ENCODE data around the gene MBD5.

The MBD5 gene

GRCh38 chr2:148023861-148024260, 3.0 kb downstream of the MBD5 start:
- H3K4me3 ChIP-seq (ENCODE audit: low read length), result no peak overlapping the region
- H3K36me3 ChIP-seq (ENCODE audit: insufficient read depth, low read length), result 0 out of 2 replicates have a peak, but pooled peaks cover 3% of the 10 kb centered on the region
- H3K9me3 ChIP-seq (ENCODE audit: insufficient read depth, low read depth, low read length), result no peaks in the 10 kb centered on the region
- no peak overlapping the region for H3K9ac ChIP-seq (ENCODE audit: low read depth, low read length)
- peaks cover 17% of the 10 kb centered on the region for H3K4me1 ChIP-seq (ENCODE audit: insufficient read depth, low read length)
- no peak overlapping the region for H3K27ac ChIP-seq (ENCODE audit: low read depth, low read length)
- H3K27me3 ChIP-seq (ENCODE audit: insufficient read depth, low read length), result no peaks in the 10 kb centered on the region

- Histone ChIP-seq H3K4me1 (ENCODE audit: insufficient read depth, low read length) (peaks cover 15% of the 10 kb centered on the region), H3K36me3 (ENCODE audit: insufficient read depth, low read length) (0 out of 2 replicates have a peak, but pooled peaks cover 3% of the 10 kb centered on the region), H3K27me3 (ENCODE audit: insufficient read depth, low read length) (no peaks in the 10 kb centered on the region), H3K4me3 (ENCODE audit: low read length) (no peak overlapping the region), H3K27ac (ENCODE audit: low read depth, low read length) (no peak overlapping the region), H3K9me3 (ENCODE audit: insufficient read depth, low read depth, low read length) (no peaks in the 10 kb centered on the region), H3K9ac (ENCODE audit: low read depth, low read length) (no peak overlapping the region)
- WGBS, result 96% methylated on average over 2 of the region's 2 CpGs
Measured at GRCh38 chr2:148026573-148026972, 5.7 kb downstream of the MBD5 start.

GRCh38 chr2:148027822-148028221, 6.9 kb downstream of the MBD5 start:
- Histone ChIP-seq H3K36me3 (ENCODE audit: insufficient read depth, low read length) (0 out of 2 replicates have a peak, but pooled peaks cover 3% of the 10 kb centered on the region), H3K27ac (ENCODE audit: low read depth, low read length) (no peak overlapping the region), H3K4me1 (ENCODE audit: insufficient read depth, low read length) (peaks cover 6% of the 10 kb centered on the region), H3K27me3 (ENCODE audit: insufficient read depth, low read length) (no peaks in the 10 kb centered on the region), H3K9ac (ENCODE audit: low read depth, low read length) (no peak overlapping the region), H3K9me3 (ENCODE audit: insufficient read depth, low read depth, low read length) (no peaks in the 10 kb centered on the region), H3K4me3 (ENCODE audit: low read length) (no peak overlapping the region)
- no CpG with 5 or more reads among the region's 1 CpG for WGBS

- no peak overlapping the region for H3K27ac ChIP-seq (ENCODE audit: low read depth, low read length)
- no peak overlapping the region for H3K4me3 ChIP-seq (ENCODE audit: low read length)
- no peaks in the 10 kb centered on the region for H3K9me3 ChIP-seq (ENCODE audit: insufficient read depth, low read depth, low read length)
- no CpG with 5 or more reads among the region's 1 CpG for WGBS
- H3K9ac ChIP-seq (ENCODE audit: low read depth, low read length), result no peak overlapping the region
- no peaks in the 10 kb centered on the region for H3K27me3 ChIP-seq (ENCODE audit: insufficient read depth, low read length)
- H3K36me3 ChIP-seq (ENCODE audit: insufficient read depth, low read length), result 0 out of 2 replicates have a peak, but pooled peaks cover 3% of the 10 kb centered on the region
- no peaks in the 10 kb centered on the region for H3K4me1 ChIP-seq (ENCODE audit: insufficient read depth, low read length)
Measured at GRCh38 chr2:148028781-148029180, 7.9 kb downstream of the MBD5 start.

GRCh38 chr2:148031152-148031551, 10.3 kb downstream of the MBD5 start:
- no peaks in the 10 kb centered on the region for H3K4me1 ChIP-seq (ENCODE audit: insufficient read depth, low read length)
- no peaks in the 10 kb centered on the region for H3K27me3 ChIP-seq (ENCODE audit: insufficient read depth, low read length)
- H3K27ac ChIP-seq (ENCODE audit: low read depth, low read length), result no peak overlapping the region
- H3K9ac ChIP-seq (ENCODE audit: low read depth, low read length), result no peak overlapping the region
- H3K9me3 ChIP-seq (ENCODE audit: insufficient read depth, low read depth, low read length), result no peaks in the 10 kb centered on the region
- H3K4me3 ChIP-seq (ENCODE audit: low read length), result no peak overlapping the region
- no peaks in the 10 kb centered on the region for H3K36me3 ChIP-seq (ENCODE audit: insufficient read depth, low read length)

DNA sequence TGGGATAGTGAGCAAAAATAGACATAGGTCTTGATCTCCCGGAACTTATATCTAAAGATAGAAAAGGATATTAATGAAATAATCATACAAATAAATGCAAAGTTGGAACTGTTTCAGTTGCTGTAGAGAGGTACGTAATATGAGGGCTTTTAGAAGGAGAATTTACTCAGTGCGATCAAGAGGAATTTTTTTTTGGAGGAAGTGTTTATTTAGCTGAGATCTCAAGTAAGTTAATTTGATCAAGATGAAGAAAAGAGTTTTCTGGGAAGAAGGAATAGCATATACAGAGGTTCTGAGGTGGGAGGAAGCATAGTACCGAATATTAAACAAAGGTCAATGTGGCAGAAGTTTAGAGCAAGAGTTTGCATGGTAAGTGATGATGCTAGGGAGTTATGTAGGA, 11.3 kb downstream of the MBD5 start:
- H3K9me3 ChIP-seq (ENCODE audit: insufficient read depth, low read depth, low read length), result no peaks in the 10 kb centered on the region
- no peak overlapping the region for H3K27ac ChIP-seq (ENCODE audit: low read depth, low read length)
- H3K4me1 ChIP-seq (ENCODE audit: insufficient read depth, low read length), result no peaks in the 10 kb centered on the region; the same call in 1 of the 2 replicates
- H3K27me3 ChIP-seq (ENCODE audit: insufficient read depth, low read length), result no peaks in the 10 kb centered on the region
- H3K4me3 ChIP-seq (ENCODE audit: low read length), result no peak overlapping the region
- 93% methylated on average over 3 of the region's 4 CpGs for WGBS
- no peaks in the 10 kb centered on the region for H3K36me3 ChIP-seq (ENCODE audit: insufficient read depth, low read length)
- H3K9ac ChIP-seq (ENCODE audit: low read depth, low read length), result no peak overlapping the region

DNA sequence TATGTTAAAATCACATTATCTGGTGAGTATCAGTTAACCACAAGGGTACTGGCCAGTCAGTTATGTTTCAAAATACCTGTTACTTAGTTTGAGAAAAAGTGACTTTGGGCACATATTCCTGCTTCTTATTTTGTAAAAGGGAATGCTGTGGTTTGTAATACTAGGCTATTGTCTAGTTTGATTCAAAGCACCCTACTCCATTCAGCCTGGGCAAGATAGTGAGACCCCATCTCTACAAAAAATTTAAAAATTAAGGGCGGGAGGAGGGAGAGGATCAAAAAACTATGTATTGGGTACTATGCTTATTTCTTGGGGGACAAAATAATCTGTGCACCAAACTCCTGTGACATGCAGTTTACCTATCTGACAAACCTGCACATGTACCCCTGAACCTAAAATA, 18.9 kb downstream of the MBD5 start:
- Histone ChIP-seq H3K27ac (ENCODE audit: low read depth, low read length) (no peak overlapping the region), H3K9me3 (ENCODE audit: insufficient read depth, low read depth, low read length) (no peaks in the 10 kb centered on the region), H3K27me3 (ENCODE audit: insufficient read depth, low read length) (no peaks in the 10 kb centered on the region), H3K9ac (ENCODE audit: low read depth, low read length) (no peak overlapping the region), H3K36me3 (ENCODE audit: insufficient read depth, low read length) (no peaks in the 10 kb centered on the region), H3K4me3 (ENCODE audit: low read length) (no peak overlapping the region), H3K4me1 (ENCODE audit: insufficient read depth, low read length) (peaks cover 15% of the 10 kb centered on the region)
- no CpG with 5 or more reads among the region's 1 CpG for WGBS

DNA sequence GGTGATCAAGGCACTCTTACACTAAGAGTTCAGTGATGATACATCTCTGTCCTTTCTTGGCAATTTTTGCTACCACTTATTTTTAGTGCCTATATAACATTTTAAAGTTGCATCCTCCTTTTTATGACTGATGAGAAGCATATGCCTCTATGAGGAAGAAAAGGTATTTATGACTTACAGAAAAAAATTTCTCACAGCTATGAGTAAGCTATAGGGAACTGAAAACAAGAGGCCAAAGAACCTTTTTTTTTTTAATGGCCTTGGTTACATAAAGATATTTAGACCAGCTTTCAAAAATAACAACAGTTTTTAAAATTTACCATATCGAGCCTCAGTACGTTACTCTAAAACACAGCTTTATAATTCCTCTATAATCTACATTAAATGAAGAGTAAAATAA, 21.3 kb downstream of the MBD5 start:
- 100% methylated on average over 2 of the region's 2 CpGs for WGBS
- no peak overlapping the region for H3K27ac ChIP-seq (ENCODE audit: low read depth, low read length)
- H3K9me3 ChIP-seq (ENCODE audit: insufficient read depth, low read depth, low read length), result no peaks in the 10 kb centered on the region
- no peaks in the 10 kb centered on the region for H3K36me3 ChIP-seq (ENCODE audit: insufficient read depth, low read length)
- no peak overlapping the region for H3K4me3 ChIP-seq (ENCODE audit: low read length)
- peaks cover 16% of the 10 kb centered on the region for H3K4me1 ChIP-seq (ENCODE audit: insufficient read depth, low read length)
- H3K9ac ChIP-seq (ENCODE audit: low read depth, low read length), result no peak overlapping the region
- no peaks in the 10 kb centered on the region for H3K27me3 ChIP-seq (ENCODE audit: insufficient read depth, low read length)

DNA sequence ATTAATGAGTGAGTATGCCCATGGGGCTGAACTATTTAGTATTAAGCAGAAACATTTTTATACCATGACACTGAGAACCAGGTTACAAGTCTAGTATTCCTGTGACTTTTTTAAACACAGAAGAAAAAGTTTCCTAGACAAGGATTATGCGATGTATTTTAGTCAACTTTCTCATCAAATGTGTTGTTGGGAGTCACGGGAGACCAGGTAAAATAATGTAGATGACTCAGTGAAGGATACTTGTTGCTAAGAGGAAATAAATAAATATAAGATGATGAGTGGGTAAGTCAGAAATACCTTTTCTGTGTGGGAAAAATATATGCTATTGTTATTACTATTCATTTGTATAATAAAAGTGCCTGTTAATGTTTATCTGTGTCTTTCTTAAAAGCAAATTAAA, 23.4 kb downstream of the MBD5 start:
- Histone ChIP-seq H3K27me3 (ENCODE audit: insufficient read depth, low read length) (no peaks in the 10 kb centered on the region), H3K36me3 (ENCODE audit: insufficient read depth, low read length) (no peaks in the 10 kb centered on the region), H3K4me1 (ENCODE audit: insufficient read depth, low read length) (peaks cover 17% of the 10 kb centered on the region; the same call in 1 of the 2 replicates), H3K27ac (ENCODE audit: low read depth, low read length) (no peak overlapping the region), H3K9me3 (ENCODE audit: insufficient read depth, low read depth, low read length) (no peaks in the 10 kb centered on the region), H3K9ac (ENCODE audit: low read depth, low read length) (no peak overlapping the region), H3K4me3 (ENCODE audit: low read length) (no peak overlapping the region)
- WGBS, result 99% methylated on average over 2 of the region's 2 CpGs

- Histone ChIP-seq H3K27me3 (ENCODE audit: insufficient read depth, low read length) (no peaks in the 10 kb centered on the region), H3K9ac (ENCODE audit: low read depth, low read length) (no peak overlapping the region), H3K4me1 (ENCODE audit: insufficient read depth, low read length) (peaks cover 27% of the 10 kb centered on the region; the same call in 1 of the 2 replicates), H3K9me3 (ENCODE audit: insufficient read depth, low read depth, low read length) (no peaks in the 10 kb centered on the region), H3K27ac (ENCODE audit: low read depth, low read length) (no peak overlapping the region), H3K4me3 (ENCODE audit: low read length) (no peak overlapping the region), H3K36me3 (ENCODE audit: insufficient read depth, low read length) (no peaks in the 10 kb centered on the region)
- WGBS, result 96% methylated on average over 1 of the region's 1 CpG
Measured at GRCh38 chr2:148046802-148047201, 25.9 kb downstream of the MBD5 start.

DNA sequence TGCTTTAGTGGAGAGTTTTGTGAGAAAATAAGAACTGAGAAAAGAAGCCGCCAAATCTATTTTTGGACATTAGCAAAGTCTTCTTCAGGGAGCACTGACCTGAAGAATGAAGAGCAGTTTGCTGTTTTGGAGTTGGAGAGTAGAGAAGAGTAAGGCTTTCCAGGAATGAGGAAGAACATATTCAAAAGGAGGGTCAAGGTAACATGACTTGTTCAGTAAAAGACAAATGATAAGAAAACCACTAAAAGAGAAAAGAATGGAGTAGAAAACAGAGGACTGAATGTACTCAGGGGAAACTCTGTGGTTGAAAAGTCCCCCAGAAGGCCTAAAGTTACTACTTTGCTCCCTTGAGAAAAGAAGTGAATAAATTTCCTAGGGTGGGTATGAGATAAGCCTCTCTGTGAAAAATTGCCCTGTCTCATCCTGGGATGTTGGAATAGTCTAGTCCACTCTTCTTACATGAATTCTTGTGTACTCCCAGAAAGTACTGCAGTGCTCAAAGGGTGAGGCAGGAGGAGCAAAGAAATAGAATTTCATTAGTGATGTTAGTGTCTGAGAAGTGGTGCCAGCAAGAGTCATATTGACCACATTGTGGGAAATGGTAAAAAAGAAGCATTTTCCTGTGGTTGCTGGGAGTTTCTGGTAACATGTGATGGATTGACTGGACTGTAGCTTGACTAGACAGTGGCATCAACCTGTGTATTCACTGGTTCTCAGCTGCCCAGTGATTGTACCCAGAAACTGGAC, 27.8 kb downstream of the MBD5 start:
- Histone ChIP-seq H3K36me3 (ENCODE audit: insufficient read depth, low read length) (no peaks in the 10 kb centered on the region), H3K27ac (ENCODE audit: low read depth, low read length) (no peak overlapping the region), H3K4me3 (ENCODE audit: low read length) (no peak overlapping the region), H3K27me3 (ENCODE audit: insufficient read depth, low read length) (no peaks in the 10 kb centered on the region), H3K4me1 (ENCODE audit: insufficient read depth, low read length) (peaks cover 27% of the 10 kb centered on the region; the same call in 1 of the 2 replicates), H3K9me3 (ENCODE audit: insufficient read depth, low read depth, low read length) (no peaks in the 10 kb centered on the region), H3K9ac (ENCODE audit: low read depth, low read length) (no peak overlapping the region)
- WGBS, result 91% methylated on average over 1 of the region's 1 CpG

DNA sequence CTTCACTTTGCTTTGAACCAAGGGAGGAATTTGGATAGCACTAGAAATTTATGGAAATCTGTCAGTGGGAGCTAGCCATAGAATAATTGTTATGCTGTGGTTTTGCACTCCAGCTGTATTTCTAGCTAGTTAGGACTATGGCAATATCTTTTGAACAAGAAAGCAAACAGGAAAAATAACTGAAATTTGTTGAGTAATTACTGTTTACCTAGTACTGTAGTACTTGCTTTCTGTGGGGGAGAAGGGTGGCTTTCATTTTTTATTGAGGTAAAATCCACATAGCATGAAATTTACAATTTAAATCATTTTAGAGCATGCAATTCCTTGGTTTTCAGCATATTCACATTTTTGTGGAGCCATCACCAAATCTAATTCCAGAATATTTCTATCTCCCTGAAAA, 28.4 kb downstream of the MBD5 start:
- Histone ChIP-seq H3K27me3 (ENCODE audit: insufficient read depth, low read length) (no peaks in the 10 kb centered on the region), H3K9ac (ENCODE audit: low read depth, low read length) (no peak overlapping the region), H3K36me3 (ENCODE audit: insufficient read depth, low read length) (no peaks in the 10 kb centered on the region; the same call in 1 of the 2 replicates), H3K27ac (ENCODE audit: low read depth, low read length) (no peak overlapping the region), H3K4me1 (ENCODE audit: insufficient read depth, low read length) (peaks cover 27% of the 10 kb centered on the region; the same call in 1 of the 2 replicates), H3K4me3 (ENCODE audit: low read length) (no peak overlapping the region), H3K9me3 (ENCODE audit: insufficient read depth, low read depth, low read length) (no peaks in the 10 kb centered on the region)
